ENCODE results near the gene BCL11B.

The BCL11B gene

DNA sequence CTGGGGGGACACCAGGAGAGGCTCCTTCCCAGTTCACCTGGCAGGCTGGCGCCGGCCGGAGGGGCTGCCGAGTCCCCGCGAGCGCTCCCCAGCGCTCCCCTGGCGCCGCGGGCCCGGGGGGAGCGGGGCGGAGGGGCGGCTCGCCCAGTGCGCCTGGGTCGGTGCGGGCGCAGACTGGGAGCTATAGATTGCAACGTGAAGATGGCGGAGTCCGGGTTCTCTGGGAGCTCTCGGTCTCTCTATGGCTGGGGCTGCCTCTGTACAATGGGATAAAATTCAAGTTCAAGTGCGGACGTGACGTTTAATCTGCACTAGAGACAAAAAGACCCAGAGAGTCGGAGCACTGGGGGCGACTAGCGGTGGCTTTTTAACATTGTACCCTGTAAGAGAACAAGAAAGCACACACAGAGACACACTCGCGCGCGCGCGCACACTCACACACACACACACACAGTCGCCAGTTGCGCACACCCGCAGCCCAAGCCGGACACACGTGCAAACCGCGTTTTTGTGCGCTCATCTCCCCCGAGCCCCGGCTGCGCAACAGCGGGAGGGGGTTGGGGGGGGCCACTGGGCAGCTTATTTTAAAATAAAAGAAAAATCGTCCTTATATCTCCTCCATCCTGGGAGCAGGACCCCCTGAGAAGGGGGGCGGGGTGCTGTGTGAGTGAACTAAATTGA is at the start of gene BCL11B:
Gene BCL11B, minus strand, starts transcription at position 247 of the 681 bp plus-strand sequence. CDS start 979 bp downstream, outside the sequence.
- H3K27me3 Mint-ChIP-seq: peaks cover 93% of the 10 kb centered on the region
- H3K4me3 Mint-ChIP-seq: no peak within 1 kb of the TSS
- intact Hi-C loops (cut with micrococcal nuclease): no loop called here
- H3K36me3 Mint-ChIP-seq (ENCODE audit: low read depth): no peaks in the 10 kb centered on the region
- H3K27ac Mint-ChIP-seq: no peak within 1 kb of the TSS
- no peaks in the 10 kb centered on the region for H3K9me3 Mint-ChIP-seq
- peaks cover 23% of the 10 kb centered on the region for H3K4me1 Mint-ChIP-seq (ENCODE audit: low read depth)

GRCh38 chr14:99321236-99321925 is 49.4 kb upstream of the BCL11B start:
- H3K36me3 Mint-ChIP-seq (ENCODE audit: low read depth): no peaks in the 10 kb centered on the region
- H3K27ac Mint-ChIP-seq: no peak overlapping the region
- no peaks in the 10 kb centered on the region for H3K9me3 Mint-ChIP-seq
- H3K4me1 Mint-ChIP-seq (ENCODE audit: low read depth): no peaks in the 10 kb centered on the region
- no peak overlapping the region for H3K4me3 Mint-ChIP-seq
- intact Hi-C loops (cut with micrococcal nuclease): no loop called here
- no peaks in the 10 kb centered on the region for H3K27me3 Mint-ChIP-seq

- intact Hi-C loops (cut with micrococcal nuclease): no loop called here
- Mint-ChIP-seq H3K4me3 (no peak overlapping the region), H3K27ac (no peak overlapping the region), H3K4me1 (ENCODE audit: low read depth) (no peaks in the 10 kb centered on the region), H3K27me3 (no peaks in the 10 kb centered on the region), H3K9me3 (no peaks in the 10 kb centered on the region), H3K36me3 (ENCODE audit: low read depth) (no peaks in the 10 kb centered on the region)
Observed at GRCh38 chr14:99320621-99321235, 48.7 kb upstream of the BCL11B start.

- H3K27me3 Mint-ChIP-seq: no peaks in the 10 kb centered on the region
- H3K36me3 Mint-ChIP-seq (ENCODE audit: low read depth): no peaks in the 10 kb centered on the region
- intact Hi-C loops (cut with micrococcal nuclease): no loop called here
- no peaks in the 10 kb centered on the region for H3K9me3 Mint-ChIP-seq
- no peak overlapping the region for H3K4me3 Mint-ChIP-seq
- H3K27ac Mint-ChIP-seq: no peak overlapping the region
- H3K4me1 Mint-ChIP-seq (ENCODE audit: low read depth): no peaks in the 10 kb centered on the region
Observed at GRCh38 chr14:99320105-99320572, 48.1 kb upstream of the BCL11B start.

- intact Hi-C loops (cut with micrococcal nuclease): no loop called here
- H3K36me3 Mint-ChIP-seq (ENCODE audit: low read depth): no peaks in the 10 kb centered on the region
- no peaks in the 10 kb centered on the region for H3K9me3 Mint-ChIP-seq
- H3K27me3 Mint-ChIP-seq: no peaks in the 10 kb centered on the region
- H3K4me1 Mint-ChIP-seq (ENCODE audit: low read depth): no peaks in the 10 kb centered on the region
- H3K4me3 Mint-ChIP-seq: no peak overlapping the region
- no peak overlapping the region for H3K27ac Mint-ChIP-seq
Observed at GRCh38 chr14:99318959-99319295, 46.9 kb upstream of the BCL11B start.

- intact Hi-C loops (cut with micrococcal nuclease): no loop called here
- Mint-ChIP-seq H3K9me3 (no peaks in the 10 kb centered on the region), H3K27me3 (no peaks in the 10 kb centered on the region), H3K36me3 (ENCODE audit: low read depth) (no peaks in the 10 kb centered on the region), H3K4me3 (no peak overlapping the region), H3K27ac (no peak overlapping the region), H3K4me1 (ENCODE audit: low read depth) (no peaks in the 10 kb centered on the region)
Observed at GRCh38 chr14:99318091-99318958, 46.3 kb upstream of the BCL11B start.

- no peak overlapping the region for H3K4me3 Mint-ChIP-seq
- no peaks in the 10 kb centered on the region for H3K36me3 Mint-ChIP-seq (ENCODE audit: low read depth)
- H3K4me1 Mint-ChIP-seq (ENCODE audit: low read depth): no peaks in the 10 kb centered on the region
- no peak overlapping the region for H3K27ac Mint-ChIP-seq
- H3K27me3 Mint-ChIP-seq: no peaks in the 10 kb centered on the region
- intact Hi-C loops (cut with micrococcal nuclease): no loop called here
- H3K9me3 Mint-ChIP-seq: no peaks in the 10 kb centered on the region
Observed at GRCh38 chr14:99317231-99318090, 45.5 kb upstream of the BCL11B start.

DNA sequence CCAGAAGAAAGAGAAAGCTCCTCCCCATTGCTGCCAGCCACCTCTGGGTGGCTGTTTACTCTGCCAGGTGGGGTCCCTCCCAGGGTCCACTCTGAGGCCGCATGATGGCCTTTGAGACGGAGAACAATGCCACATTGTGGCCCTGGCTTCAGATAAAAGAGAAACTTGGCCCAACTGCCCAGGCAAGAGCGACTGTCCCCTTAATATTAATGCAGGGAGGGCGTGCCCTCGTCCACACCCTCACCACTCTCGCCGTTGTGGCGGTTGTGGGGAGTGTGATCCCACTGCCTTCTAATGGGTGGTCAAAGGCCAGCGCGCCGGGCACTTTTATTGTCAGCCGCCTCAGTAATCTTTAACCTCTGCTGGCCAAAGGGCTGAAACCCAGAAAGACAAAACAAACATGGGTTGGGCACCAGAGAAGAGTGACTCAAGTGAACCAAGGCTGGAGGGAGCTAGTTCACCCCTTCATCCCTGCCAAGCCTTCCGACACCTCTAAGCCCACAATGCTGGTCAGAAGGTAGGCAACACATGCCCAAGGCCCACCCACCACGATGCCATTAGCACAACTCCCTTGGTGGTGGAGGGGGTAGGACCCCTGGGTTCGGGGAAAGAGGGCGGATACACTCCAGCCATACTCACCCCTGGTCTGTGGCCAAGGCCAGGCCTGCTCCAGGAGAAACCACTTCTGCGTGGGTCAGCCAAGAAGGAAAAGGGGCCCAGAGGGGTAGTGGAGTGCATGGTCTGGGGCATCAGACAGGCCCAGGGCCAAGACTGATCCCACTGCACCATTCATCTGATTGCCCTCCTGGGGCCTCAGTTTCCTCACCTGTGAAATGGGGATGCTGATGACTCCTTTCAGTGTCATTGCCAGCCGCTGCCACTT is 44.5 kb upstream of the BCL11B start:
- H3K36me3 Mint-ChIP-seq (ENCODE audit: low read depth): no peaks in the 10 kb centered on the region
- no peak overlapping the region for H3K4me3 Mint-ChIP-seq
- H3K9me3 Mint-ChIP-seq: peaks cover 1% of the 10 kb centered on the region
- no peak overlapping the region for H3K27ac Mint-ChIP-seq
- peaks cover 3% of the 10 kb centered on the region for H3K27me3 Mint-ChIP-seq
- H3K4me1 Mint-ChIP-seq (ENCODE audit: low read depth): no peaks in the 10 kb centered on the region
- intact Hi-C loops (cut with micrococcal nuclease): no loop called here

DNA sequence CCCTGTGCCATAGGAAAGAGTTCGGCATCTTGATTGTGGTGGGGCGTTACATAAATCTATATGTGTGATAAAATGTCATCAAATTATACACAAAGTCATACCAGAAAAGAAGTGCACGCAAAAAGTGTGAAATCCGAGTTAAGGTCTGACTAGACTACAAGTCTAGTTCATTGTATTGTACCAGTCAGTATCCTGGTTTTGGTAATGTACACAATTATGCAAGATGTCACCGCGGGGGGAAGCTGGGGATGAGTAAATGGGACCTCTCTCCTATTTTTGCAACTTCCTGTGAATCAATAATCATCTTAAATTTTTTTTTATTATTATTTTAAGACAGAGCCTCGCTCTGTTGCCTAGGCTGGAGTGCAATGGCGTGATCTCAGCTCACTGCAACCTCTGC is 43.2 kb upstream of the BCL11B start:
- Mint-ChIP-seq H3K27ac (no peak overlapping the region), H3K36me3 (ENCODE audit: low read depth) (no peaks in the 10 kb centered on the region), H3K9me3 (peaks cover 10% of the 10 kb centered on the region), H3K4me1 (ENCODE audit: low read depth) (no peaks in the 10 kb centered on the region), H3K4me3 (no peak overlapping the region), H3K27me3 (peaks cover 7% of the 10 kb centered on the region)
- intact Hi-C loops (cut with micrococcal nuclease): no loop called here

GRCh38 chr14:99314623-99315022 is 42.6 kb upstream of the BCL11B start:
- peaks cover 10% of the 10 kb centered on the region for H3K9me3 Mint-ChIP-seq
- H3K27me3 Mint-ChIP-seq: peaks cover 7% of the 10 kb centered on the region
- intact Hi-C loops (cut with micrococcal nuclease): no loop called here
- no peaks in the 10 kb centered on the region for H3K4me1 Mint-ChIP-seq (ENCODE audit: low read depth)
- no peaks in the 10 kb centered on the region for H3K36me3 Mint-ChIP-seq (ENCODE audit: low read depth)
- H3K27ac Mint-ChIP-seq: no peak overlapping the region
- H3K4me3 Mint-ChIP-seq: no peak overlapping the region

DNA sequence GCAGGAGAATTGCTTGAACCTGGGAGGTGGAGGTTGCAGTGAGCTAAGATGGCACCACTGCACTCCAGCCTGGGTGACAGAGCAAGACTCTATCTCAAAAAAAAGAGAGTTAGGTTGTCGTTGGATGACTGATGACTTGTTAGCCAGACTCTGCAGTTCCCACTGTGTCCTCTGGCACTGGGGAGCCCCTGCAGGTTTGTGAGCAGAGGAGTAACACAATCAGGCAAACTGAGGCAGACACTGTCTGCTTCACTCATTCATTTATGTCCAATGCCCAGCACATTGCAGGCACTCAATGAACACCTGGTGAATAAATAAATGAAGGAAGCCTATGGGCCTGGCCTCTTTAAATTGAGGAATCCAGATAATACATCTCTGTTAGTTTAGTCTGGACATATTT is 41.2 kb upstream of the BCL11B start:
- Mint-ChIP-seq H3K27me3 (peaks cover 7% of the 10 kb centered on the region), H3K9me3 (peaks cover 10% of the 10 kb centered on the region), H3K36me3 (ENCODE audit: low read depth) (no peaks in the 10 kb centered on the region), H3K4me3 (no peak overlapping the region), H3K27ac (no peak overlapping the region), H3K4me1 (ENCODE audit: low read depth) (no peaks in the 10 kb centered on the region)
- intact Hi-C loops (cut with micrococcal nuclease): no loop called here

DNA sequence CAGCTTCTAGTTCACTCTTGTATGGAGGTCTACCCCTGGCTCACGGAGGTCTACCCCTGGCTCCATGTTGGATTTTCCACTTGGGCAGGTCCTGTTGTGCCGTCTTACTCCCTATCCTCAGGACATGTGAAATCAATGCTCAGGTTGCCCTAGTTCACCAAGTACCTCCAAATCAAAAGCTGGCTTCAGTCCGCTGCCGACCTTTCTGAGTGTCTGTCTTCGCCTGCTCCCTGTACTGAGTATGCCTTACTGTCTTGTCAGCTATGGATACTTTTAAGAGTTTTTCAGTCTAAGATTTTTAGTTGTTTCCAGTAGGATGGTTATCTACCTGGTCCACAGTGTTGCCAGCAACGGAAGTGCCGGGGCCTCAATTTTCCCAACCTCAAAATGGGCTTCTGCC is 40.1 kb upstream of the BCL11B start:
- Mint-ChIP-seq H3K27me3 (peaks cover 7% of the 10 kb centered on the region), H3K36me3 (ENCODE audit: low read depth) (no peaks in the 10 kb centered on the region), H3K4me3 (no peak overlapping the region), H3K4me1 (ENCODE audit: low read depth) (no peaks in the 10 kb centered on the region), H3K27ac (no peak overlapping the region), H3K9me3 (peaks cover 10% of the 10 kb centered on the region)
- intact Hi-C loops (cut with micrococcal nuclease): no loop called here

Measured in dendritic cell treated with granulocyte-macrophage colony-stimulating factor and Interleukin-4, amounts not matched to agents 40 ng/mL and 50 ng/mL, for 4 days (primary cell).